IMR-90 (cell line): ENCODE data around the gene ANXA1. TPM values are rescaled to one million over a fixed set of nuclear protein-coding genes. Genes with fewer than 3 reads are reported as not detected.

Experiments used
- ATAC-seq: fragments of 200-7000 bp; cut with Tn5 transposase; 2 replicates; pipeline ENCODE4 v1.9.1; 2020; ENCODE audit warnings: low read depth, mild to moderate bottlenecking, moderate library complexity
- BruUV-seq: library from RNA; stranded (reverse); fragments of 400-500 nt; replicated peaks from 2 replicates; lab custom pipeline; 2021; lab: Mats Ljungman, UMichigan
- CTCF ChIA-PET: fragments of 300-600 bp; formaldehyde crosslinking; extraction: SDS; loops from one replicate; lab custom pipeline; 2021; ENCODE audit warnings: antibody characterized with exemption; lab: Yijun Ruan, JAX
- POLR2A ChIA-PET: fragments of 300-600 bp; sonication (Branson Sonifier 250); formaldehyde crosslinking; loops from one replicate; lab custom pipeline; 2022; ENCODE audit warnings: antibody characterized with exemption; ENCODE audit not compliant: unreplicated experiment; lab: Charles Lee
- DNase-seq: peaks from one replicate; pipeline ENCODE4 v3.0.0; 2013
- H2AFZ ChIP-seq: replicated peaks from 2 replicates; pipeline ENCODE3; 2013; ENCODE audit warnings: low read length, mild to moderate bottlenecking; ENCODE audit not compliant: poor library complexity
- H2AK5ac ChIP-seq: 2 replicates; pipeline ENCODE4 v1.6.1; 2013; ENCODE audit warnings: low read depth, low read length, inconsistent platforms
- H2AK9ac ChIP-seq: replicated peaks from 2 replicates; pipeline ENCODE3; 2013; ENCODE audit warnings: mild to moderate bottlenecking, low read depth, low read length, moderate library complexity; ENCODE audit not compliant: poor library complexity
- H2BK120ac ChIP-seq: 2 replicates; pipeline ENCODE4 v1.6.1; 2013; ENCODE audit warnings: low read depth, low read length, inconsistent platforms
- H2BK15ac ChIP-seq: 3 replicates; pipeline ENCODE4 v1.6.1; 2013; ENCODE audit warnings: low read depth, low read length, inconsistent platforms
- H2BK20ac ChIP-seq: 2 replicates; pipeline ENCODE4 v1.6.1; 2013; ENCODE audit warnings: low read depth, mild to moderate bottlenecking, inconsistent platforms, low read length, moderate library complexity
- H2BK5ac ChIP-seq: 2 replicates; pipeline ENCODE4 v1.6.1; 2013; ENCODE audit warnings: mild to moderate bottlenecking, low read depth, low read length, inconsistent platforms; ENCODE audit not compliant: poor library complexity, severe bottlenecking
- H3K14ac ChIP-seq: replicated peaks from 2 replicates; pipeline ENCODE4 v1.6.1; 2013; ENCODE audit warnings: low read depth, low read length, inconsistent platforms
- H3K18ac ChIP-seq: 2 replicates; pipeline ENCODE4 v1.6.1; 2013; ENCODE audit warnings: low read depth, low read length, control low read depth
- H3K23ac ChIP-seq: 2 replicates; pipeline ENCODE4 v1.6.1; 2013; ENCODE audit warnings: low read depth, low read length, inconsistent platforms
- H3K27ac ChIP-seq: 2 replicates; pipeline ENCODE4 v1.5.1; 2013; ENCODE audit warnings: mild to moderate bottlenecking, control low read depth, low read length; ENCODE audit not compliant: insufficient read depth
- H3K27me3 ChIP-seq: 2 replicates; pipeline ENCODE4 v1.6.1; 2013; ENCODE audit warnings: low read length; ENCODE audit not compliant: control insufficient read depth, insufficient read depth
- H3K36me3 ChIP-seq: 2 replicates; pipeline ENCODE4 v1.6.1; 2013; ENCODE audit warnings: low read length, mixed read lengths; ENCODE audit not compliant: control insufficient read depth, insufficient read depth
- H3K4ac ChIP-seq: 2 replicates; pipeline ENCODE4 v1.6.1; 2013; ENCODE audit warnings: low read depth, low read length, inconsistent platforms
- H3K4me1 ChIP-seq: 2 replicates; pipeline ENCODE4 v1.6.1; 2013; ENCODE audit warnings: low read length, mixed read lengths; ENCODE audit not compliant: control insufficient read depth, insufficient read depth
- H3K4me2 ChIP-seq: 2 replicates; pipeline ENCODE4 v1.6.1; 2013; ENCODE audit warnings: low read depth, mild to moderate bottlenecking, control low read depth, low read length, moderate library complexity
- H3K4me3 ChIP-seq: 2 replicates; pipeline ENCODE4 v1.5.1; 2013; ENCODE audit warnings: low read depth, mild to moderate bottlenecking, control low read depth, low read length, moderate library complexity; ENCODE audit not compliant: insufficient read depth
- H3K56ac ChIP-seq: 2 replicates; pipeline ENCODE4 v1.6.1; 2013; ENCODE audit warnings: low read length, inconsistent platforms; ENCODE audit not compliant: insufficient read depth; ENCODE audit errors: extremely low read depth
- H3K79me1 ChIP-seq, 2 experiments: 2 replicates each; pipeline ENCODE4 v1.6.1; 2013; ENCODE audit warnings: low read length in 2 of 2, inconsistent platforms in 1 of 2, low read depth in 1 of 2
- H3K9ac ChIP-seq: 2 replicates; pipeline ENCODE4 v1.6.1; 2013; ENCODE audit warnings: low read depth, low read length, control low read depth
- H3K9me1 ChIP-seq: 2 replicates; pipeline ENCODE4 v1.6.1; 2013; ENCODE audit warnings: low read length, inconsistent platforms; ENCODE audit not compliant: insufficient read depth
- H3K9me3 ChIP-seq: 2 replicates; pipeline ENCODE4 v1.6.1; 2013; ENCODE audit warnings: low read length; ENCODE audit not compliant: control insufficient read depth, insufficient read depth
- H4K20me1 ChIP-seq: 2 replicates; pipeline ENCODE4 v1.6.1; 2013; ENCODE audit warnings: low read length, inconsistent platforms; ENCODE audit not compliant: insufficient read depth
- H4K5ac ChIP-seq: 2 replicates; pipeline ENCODE4 v1.6.1; 2013; ENCODE audit warnings: mild to moderate bottlenecking, low read depth, low read length, control low read depth
- H4K8ac ChIP-seq, 2 experiments: 2 replicates each; pipeline ENCODE4 v1.6.1; 2013; ENCODE audit warnings: low read depth in 2 of 2, low read length in 2 of 2, control low read depth in 1 of 2, inconsistent platforms in 1 of 2
- H4K91ac ChIP-seq: 2 replicates; pipeline ENCODE4 v1.6.1; 2013; ENCODE audit warnings: low read depth, low read length, inconsistent platforms; ENCODE audit not compliant: insufficient read depth
- BHLHE40 ChIP-seq: fragments of 150-350 bp; IDR thresholded peaks from 2 replicates; pipeline ENCODE4 v1.6.1; 2016; ENCODE audit warnings: mild to moderate bottlenecking, low read depth, low read length
- CHD1 ChIP-seq: IDR thresholded peaks from 2 replicates; pipeline ENCODE4 v1.6.1; 2012; ENCODE audit warnings: low read depth, low read length, improper control_type of control experiment
- CTCF ChIP-seq: conservative IDR thresholded peaks from 2 replicates; pipeline ENCODE4 v1.5.1; 2012; ENCODE audit warnings: mild to moderate bottlenecking, low read depth, low read length, improper control_type of control experiment
- MAZ ChIP-seq: IDR thresholded peaks from 2 replicates; pipeline ENCODE4 v1.6.1; 2012; ENCODE audit warnings: low read depth, mild to moderate bottlenecking, low read length, improper control_type of control experiment, moderate library complexity, borderline replicate concordance
- RAD21 ChIP-seq: IDR thresholded peaks from 2 replicates; pipeline ENCODE4 v1.6.1; 2012; ENCODE audit warnings: low read length, improper control_type of control experiment
- RCOR1 ChIP-seq: IDR thresholded peaks from 2 replicates; pipeline ENCODE4 v1.6.1; 2012; ENCODE audit warnings: mild to moderate bottlenecking, low read length, improper control_type of control experiment; ENCODE audit not compliant: insufficient replicate concordance
- RFX5 ChIP-seq: IDR thresholded peaks from 2 replicates; pipeline ENCODE4 v1.8.0; 2012; ENCODE audit warnings: low read depth, mild to moderate bottlenecking, low read length, moderate library complexity
- USF2 ChIP-seq: fragments of 150-350 bp; IDR thresholded peaks from 2 replicates; pipeline ENCODE4 v1.6.1; 2017; ENCODE audit warnings: mild to moderate bottlenecking, antibody characterized with exemption, low read length, low read depth
- WGBS, 2 experiments: methylation state at CpG; one replicate each; pipeline versions ENCODE4 v1.1.5 to v1.1.7; 2013; ENCODE audit warnings: missing lambda C conversion rate in 2 of 2; ENCODE audit not compliant: insufficient read length in 1 of 2; ENCODE audit errors: extremely low coverage in 2 of 2; 5-methylcytosine and 5-hydroxymethylcytosine counted together
- dilution Hi-C: fragments of 300-500 bp; cut with HindIII; formaldehyde crosslinking; loops from one replicate; pipeline ENCODE4 v1.14.3; 2018; ENCODE audit warnings: low sequenced_read_pairs; ENCODE audit not compliant: unreplicated experiment
- in situ Hi-C: fragments of 300-500 bp; cut with MboI; formaldehyde crosslinking; loops from 3 replicates; pipeline ENCODE4 v1.14.3; 2019; ENCODE audit warnings: low sequenced_read_pairs, inconsistent platforms, mixed read lengths
- intact Hi-C: fragments of 100-400 bp; cut with micrococcal nuclease; formaldehyde crosslinking; loops from 2 replicates; pipeline ENCODE4 v1.10.0; 2022
- polyA plus RNA-seq, 3 experiments: library from polyadenylated mRNA; depleted of rRNA; stranded (reverse); fragments of >200 nt; gene quantifications; 2 replicates each; pipeline ENCODE4 v1.2.3, GENCODE V29; 2012; ENCODE audit warnings: low replicate concordance in 1 of 3
- total RNA-seq: library from RNA; depleted of rRNA; stranded (reverse); fragments of >200 nt; gene quantifications from 2 replicates; pipeline ENCODE4 v1.2.3, GENCODE V29; 2012

The ANXA1 gene
- total and polyA plus RNA-seq, 2 of the 4 experiments (the other 2 are of a cell fraction) = 520 to 583 TPM

- dilution Hi-C loops (no loop called here), intact Hi-C loops (loop anchor here (5.0 kb wide), 1 partner anchor 1442 kb away; no protein-coding TSS in a partner anchor), in situ Hi-C loops (loop anchor here (25.0 kb wide), 1 partner anchor 1357 kb away; no protein-coding TSS in a partner anchor)
- 100% methylated on average over 2 of the region's 4 CpGs; no CpG with 5 or more reads in 1 of the 2 experiments for WGBS, 2 experiments
- Histone ChIP-seq H3K14ac (no peak overlapping the region), H3K9me3 (no peaks in the 10 kb centered on the region), H2BK120ac (no peak overlapping the region), H4K5ac (no peak overlapping the region), H2AK5ac (no peak overlapping the region), H2AK9ac (no peak overlapping the region), H3K36me3 (no peaks in the 10 kb centered on the region), H3K18ac (no peak overlapping the region), H2BK5ac (no peak overlapping the region), H4K20me1 (no peaks in the 10 kb centered on the region), H2AFZ (no peak overlapping the region), H2BK20ac (no peak overlapping the region), H3K4me1 (no peaks in the 10 kb centered on the region), H4K8ac (no peak overlapping the region), H3K4me3 (no peak overlapping the region), H3K79me1 (no peaks in the 10 kb centered on the region), H2BK15ac (no peak overlapping the region), H3K23ac (no peak overlapping the region), H3K56ac (no peak overlapping the region), H3K9me1 (no peaks in the 10 kb centered on the region), H4K91ac (no peak overlapping the region), H3K9ac (no peak overlapping the region), H3K4me2 (no peak overlapping the region), H3K27ac (no peak overlapping the region), H3K27me3 (no peaks in the 10 kb centered on the region), H3K4ac (no peak overlapping the region)
- POLR2A ChIA-PET = no interaction called here
- TF ChIP-seq USF2 = no peak
- no peak for TF ChIP-seq MAZ
- no peak for TF ChIP-seq CTCF
- no peak for TF ChIP-seq RCOR1
- TF ChIP-seq RFX5 = no peak
- no peak for TF ChIP-seq BHLHE40
- TF ChIP-seq CHD1 = no peak
- TF ChIP-seq RAD21 = no peak
- CTCF ChIA-PET = no interaction called here
- ATAC-seq = no peak
- no TSS peak for BruUV-seq
- DNase-seq = no peak
These were observed 53.3 kb downstream of the ANXA1 start for GRCh38 chr9:73204936-73205335.
